ENCODE results near the gene ANKDD1A.

DNA sequence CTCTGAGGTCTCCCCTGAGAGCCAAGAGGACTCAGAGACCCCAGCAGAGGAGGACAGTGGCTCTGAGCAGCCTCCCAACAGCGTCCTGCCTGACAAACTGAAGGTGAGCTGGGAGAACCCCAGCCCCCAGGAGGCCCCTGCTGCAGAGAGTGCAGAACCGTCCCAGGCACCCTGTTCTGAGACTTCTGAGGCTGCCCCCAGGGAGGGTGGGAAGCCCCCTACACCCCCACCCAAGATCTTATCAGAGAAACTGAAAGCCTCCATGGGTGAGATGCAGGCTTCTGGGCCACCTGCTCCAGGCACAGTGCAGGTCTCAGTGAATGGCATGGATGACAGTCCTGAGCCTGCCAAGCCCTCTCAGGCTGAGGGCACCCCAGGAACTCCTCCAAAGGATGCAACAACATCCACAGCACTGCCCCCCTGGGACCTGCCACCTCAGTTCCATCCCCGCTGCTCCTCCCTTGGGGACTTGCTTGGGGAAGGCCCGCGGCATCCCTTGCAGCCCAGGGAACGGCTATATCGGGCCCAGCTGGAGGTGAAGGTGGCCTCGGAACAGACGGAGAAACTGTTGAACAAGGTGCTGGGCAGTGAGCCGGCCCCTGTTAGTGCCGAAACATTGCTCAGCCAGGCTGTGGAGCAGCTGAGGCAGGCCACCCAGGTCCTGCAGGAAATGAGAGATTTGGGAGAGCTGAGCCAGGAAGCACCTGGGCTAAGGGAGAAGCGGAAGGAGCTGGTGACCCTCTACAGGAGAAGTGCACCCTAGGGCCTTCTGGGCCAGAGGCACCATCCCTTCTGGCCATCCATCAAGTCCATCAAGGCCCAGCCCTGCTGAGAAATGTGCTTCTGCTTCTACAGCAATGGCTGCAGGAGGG is 46.3 kb upstream of the ANKDD1A start:
- TF ChIP-seq POLR2AphosphoS5 (IDR thresholded peaks at IDR 0.05; ENCODE audit: low read depth, low read length) (no peak), POLR2A (IDR thresholded peaks at IDR 0.05; ENCODE audit: low read depth, low read length) (no peak; the same call in 1 of the 2 replicates), TAF1 (IDR thresholded peaks at IDR 0.05; ENCODE audit: borderline replicate concordance, low read depth, low read length) (no peak)
